Chondrocyte (in vitro differentiated cells): ENCODE data around the gene LBR. TPM values are rescaled to one million over a fixed set of nuclear protein-coding genes. Genes with fewer than 3 reads are reported as not detected.

Experiments used
- DNase-seq: peaks from one replicate; pipeline ENCODE4 v3.0.0; 2021; ENCODE audit warnings: mixed read lengths, low spot score
- H3K27ac Mint-ChIP-seq: one replicate; pipeline ENCODE4 v1.8.0; 2021; ENCODE audit warnings: mild to moderate bottlenecking, moderate library complexity, mixed read lengths; ENCODE audit not compliant: unreplicated experiment
- H3K27me3 Mint-ChIP-seq: 2 replicates; pipeline ENCODE4 v1.8.0; 2021; ENCODE audit warnings: low read depth, mixed read lengths
- H3K36me3 Mint-ChIP-seq: 2 replicates; pipeline ENCODE4 v1.8.0; 2021; ENCODE audit warnings: low read depth, mixed read lengths
- H3K4me1 Mint-ChIP-seq: 2 replicates; pipeline ENCODE4 v1.8.0; 2021; ENCODE audit warnings: low read depth, mild to moderate bottlenecking, mixed read lengths
- H3K4me3 Mint-ChIP-seq: one replicate; pipeline ENCODE4 v1.8.0; 2021; ENCODE audit warnings: mild to moderate bottlenecking, moderate library complexity, mixed read lengths; ENCODE audit not compliant: unreplicated experiment
- H3K9me3 Mint-ChIP-seq: 2 replicates; pipeline ENCODE4 v1.8.0; 2021; ENCODE audit warnings: low read depth, mixed read lengths
- CTCF ChIP-seq: fragments of 200-600 bp; sonication (generic); IDR thresholded peaks from 2 replicates; pipeline ENCODE4 v1.5.0; 2021; ENCODE audit warnings: antibody characterized with exemption, mild to moderate bottlenecking, moderate library complexity
- total RNA-seq: library from RNA; stranded (reverse); gene quantifications from 3 replicates; pipeline ENCODE4 v1.2.1, GENCODE V29; 2021

LBR gene
- total RNA-seq, 1 donor from 2014 or later = 24.4 TPM

GRCh38 chr1:225454733-225455132, 26.9 kb upstream of the LBR start:
- Mint-ChIP-seq H3K36me3 (no peaks in the 10 kb centered on the region), H3K9me3 (no peaks in the 10 kb centered on the region), H3K27me3 (no peaks in the 10 kb centered on the region), H3K4me1 (peaks cover 35% of the 10 kb centered on the region), H3K4me3 (peak overlapping the region; percentile 5), H3K27ac (peak overlapping the region; percentile 88)
- no peak for TF ChIP-seq CTCF
- no peak for DNase-seq

GRCh38 chr1:225453797-225454648, 26.2 kb upstream of the LBR start:
- H3K4me3 Mint-ChIP-seq = no peak overlapping the region
- H3K4me1 Mint-ChIP-seq = peaks cover 33% of the 10 kb centered on the region
- peak overlapping the region; percentile 88 for H3K27ac Mint-ChIP-seq
- H3K36me3 Mint-ChIP-seq = no peaks in the 10 kb centered on the region
- DNase-seq = no peak
- no peaks in the 10 kb centered on the region for H3K9me3 Mint-ChIP-seq
- no peak for TF ChIP-seq CTCF
- no peaks in the 10 kb centered on the region for H3K27me3 Mint-ChIP-seq

GRCh38 chr1:225451840-225452515, 24.1 kb upstream of the LBR start:
- Mint-ChIP-seq H3K9me3 (no peaks in the 10 kb centered on the region), H3K27me3 (no peaks in the 10 kb centered on the region), H3K36me3 (no peaks in the 10 kb centered on the region), H3K4me1 (peaks cover 39% of the 10 kb centered on the region), H3K27ac (no peak overlapping the region), H3K4me3 (no peak overlapping the region)
- no peak for TF ChIP-seq CTCF
- DNase-seq = peak; percentile 76

GRCh38 chr1:225451340-225451739, 23.5 kb upstream of the LBR start:
- peak; percentile 46 for DNase-seq
- no peaks in the 10 kb centered on the region for H3K27me3 Mint-ChIP-seq
- H3K9me3 Mint-ChIP-seq = no peaks in the 10 kb centered on the region
- no peak overlapping the region for H3K27ac Mint-ChIP-seq
- peaks cover 40% of the 10 kb centered on the region for H3K4me1 Mint-ChIP-seq
- no peaks in the 10 kb centered on the region for H3K36me3 Mint-ChIP-seq
- H3K4me3 Mint-ChIP-seq = no peak overlapping the region
- no peak for TF ChIP-seq CTCF

- no peaks in the 10 kb centered on the region for H3K36me3 Mint-ChIP-seq
- H3K4me1 Mint-ChIP-seq = peaks cover 44% of the 10 kb centered on the region
- DNase-seq = peak; percentile 52
- H3K27me3 Mint-ChIP-seq = no peaks in the 10 kb centered on the region
- no peak overlapping the region for H3K4me3 Mint-ChIP-seq
- no peak for TF ChIP-seq CTCF
- H3K27ac Mint-ChIP-seq = no peak overlapping the region
- H3K9me3 Mint-ChIP-seq = no peaks in the 10 kb centered on the region
Measured at GRCh38 chr1:225450491-225451191, 22.8 kb upstream of the LBR start.
